GM19372 (cell line): ENCODE data around the gene LRRC3.
"Not testable (repeated sequence)": the region's sequence is repeated elsewhere in the genome, so short reads cannot be mapped to it uniquely, and the experiment has no call there.

Experiments
- ATAC-seq: cut with Tn5 transposase; IDR thresholded peaks from one replicate; pipeline ENCODE4 v1.9.1; 2021; ENCODE audit warnings: mild to moderate bottlenecking, low read depth, moderate library complexity; ENCODE audit not compliant: unreplicated experiment

LRRC3 gene

DNA sequence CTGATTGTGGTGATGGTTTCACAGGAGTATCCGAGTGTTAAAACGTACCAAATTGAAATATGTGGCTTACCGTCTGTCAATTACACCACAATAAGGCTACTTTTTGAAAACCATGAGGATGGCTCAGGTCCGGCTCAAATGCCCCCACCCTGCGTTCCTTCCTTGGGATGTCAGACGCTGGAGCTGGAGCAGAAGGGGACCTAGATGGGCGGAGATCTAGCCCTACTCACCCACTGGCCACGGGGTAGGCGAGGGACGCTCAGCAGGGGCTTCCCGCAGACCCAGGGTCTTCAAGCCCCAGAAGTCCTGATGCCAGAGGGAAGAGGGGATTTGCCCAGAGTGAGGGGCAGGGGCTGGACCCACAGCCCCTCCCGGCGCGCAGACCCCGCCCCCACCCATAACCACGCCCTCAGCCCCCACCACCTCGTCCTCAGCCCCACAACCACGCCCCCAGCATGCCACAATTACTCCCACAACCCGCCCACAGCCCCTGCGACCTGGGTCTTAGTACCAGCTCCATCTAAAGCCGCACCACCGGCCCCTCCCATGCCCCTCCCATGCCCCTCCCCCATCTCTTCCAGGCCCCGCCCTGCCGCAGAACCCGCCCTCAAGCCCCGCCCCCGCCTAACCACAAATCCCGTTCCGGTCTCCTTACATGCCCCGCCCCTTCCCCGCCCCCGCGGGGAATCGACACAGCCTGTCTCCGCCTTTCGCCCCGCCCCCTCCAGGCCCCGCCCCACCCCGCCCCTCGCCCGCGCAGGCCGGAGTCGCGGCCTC lies at the start of gene LRRC3:
LRRC3 (plus strand) TSS at position 764 of the 777 bp plus-strand sequence. CDS start 1,135 bp downstream, outside the sequence.
- ATAC-seq: no peak

DNA sequence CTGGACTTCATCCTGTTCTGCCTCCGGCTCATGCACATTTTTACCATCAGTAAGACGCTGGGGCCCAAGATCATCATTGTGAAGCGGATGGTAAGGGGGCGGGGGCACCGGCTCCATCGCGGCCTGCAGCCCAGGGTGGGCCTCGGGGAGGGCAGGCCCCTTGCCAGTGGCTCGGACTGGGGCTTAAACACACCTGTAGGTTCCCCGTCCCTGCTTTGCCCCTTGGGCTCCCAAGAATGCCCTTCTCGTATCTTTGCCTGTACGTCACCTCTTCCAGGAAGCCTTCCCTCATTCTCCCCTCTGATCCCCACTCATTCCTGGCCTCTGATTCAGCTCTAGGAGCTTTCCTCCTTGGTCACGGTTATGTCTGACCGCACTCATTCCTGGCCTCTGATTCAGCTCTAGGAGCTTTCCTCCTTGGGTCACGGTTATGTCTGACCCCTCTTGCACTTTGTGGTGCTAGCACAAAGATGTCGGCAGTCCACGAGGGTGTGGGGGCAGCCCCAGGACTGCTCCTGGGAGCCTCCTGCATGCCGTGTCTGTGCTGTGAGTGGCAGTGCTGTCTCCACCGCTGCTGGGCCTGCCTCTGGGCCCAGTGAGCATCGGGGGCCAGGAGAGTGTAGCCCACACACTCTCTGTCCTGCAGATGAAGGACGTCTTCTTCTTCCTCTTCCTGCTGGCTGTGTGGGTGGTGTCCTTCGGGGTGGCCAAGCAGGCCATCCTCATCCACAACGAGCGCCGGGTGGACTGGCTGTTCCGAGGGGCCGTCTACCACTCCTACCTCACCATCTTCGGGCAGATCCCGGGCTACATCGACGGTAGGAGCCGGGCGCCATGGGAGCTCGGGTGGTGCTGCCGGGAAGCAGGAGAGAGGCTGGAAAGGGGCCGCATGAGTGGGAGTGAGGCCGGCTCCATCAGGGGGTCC lies 49.1 kb upstream of the LRRC3 start:
- no peak for ATAC-seq

DNA sequence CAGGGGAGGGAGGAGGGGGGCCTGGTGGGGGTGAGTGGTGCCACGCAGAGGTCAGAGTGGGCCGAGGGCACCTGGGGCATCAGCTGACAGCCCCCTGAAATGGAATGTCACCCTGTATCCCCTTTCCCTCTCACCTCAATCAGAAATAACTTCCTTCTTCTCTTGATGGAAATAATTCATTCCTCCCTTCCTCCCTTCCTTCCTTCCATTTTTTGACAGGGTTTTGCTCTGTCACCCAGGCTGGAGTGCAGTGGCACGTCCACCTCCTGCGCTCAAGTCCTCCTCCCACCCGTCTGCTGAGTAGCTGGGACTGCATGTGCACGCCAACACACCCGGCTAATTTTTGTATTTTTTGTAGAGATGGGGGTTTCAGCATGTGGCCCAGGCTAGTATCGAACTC lies 48.4 kb upstream of the LRRC3 start:
- ATAC-seq: no peak

DNA sequence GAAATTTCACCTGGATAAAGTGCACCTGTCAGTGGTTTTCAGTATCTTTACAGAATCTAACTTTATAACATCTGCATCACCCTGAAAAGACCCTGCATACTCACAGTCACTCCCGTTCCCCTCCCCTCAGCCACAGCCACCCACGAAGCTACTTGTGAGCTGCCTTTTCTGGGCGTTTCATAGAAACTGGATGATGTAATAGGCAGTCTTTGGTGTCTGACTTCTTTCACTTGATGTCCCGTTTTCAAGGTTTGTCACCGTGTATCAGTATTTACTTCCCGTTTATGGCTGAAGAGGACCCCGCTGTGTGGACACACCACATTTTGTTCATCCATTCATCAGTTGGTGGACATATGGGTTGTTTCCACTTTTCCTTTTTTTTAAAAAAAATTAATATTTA lies 47.8 kb upstream of the LRRC3 start:
- ATAC-seq: no peak

DNA sequence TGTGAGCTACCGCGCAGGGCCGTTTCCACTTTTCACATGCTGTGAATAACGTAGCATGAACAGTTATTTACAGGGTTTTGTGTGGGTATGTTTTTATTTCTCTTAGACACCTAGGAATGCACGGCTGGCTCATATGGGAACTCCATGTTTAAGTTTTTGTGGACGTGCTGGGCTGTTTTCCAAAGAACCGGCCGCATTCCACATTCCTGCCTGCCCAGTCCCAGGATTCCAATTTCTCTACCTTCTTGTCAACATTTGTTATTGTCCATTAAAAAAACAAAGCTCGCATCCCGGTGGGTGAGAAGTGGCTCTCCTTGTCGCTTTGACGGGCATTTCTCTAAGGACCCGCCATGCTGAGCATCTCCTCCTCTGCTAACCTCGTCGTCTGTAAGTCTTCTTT lies 47.1 kb upstream of the LRRC3 start:
- no peak for ATAC-seq

DNA sequence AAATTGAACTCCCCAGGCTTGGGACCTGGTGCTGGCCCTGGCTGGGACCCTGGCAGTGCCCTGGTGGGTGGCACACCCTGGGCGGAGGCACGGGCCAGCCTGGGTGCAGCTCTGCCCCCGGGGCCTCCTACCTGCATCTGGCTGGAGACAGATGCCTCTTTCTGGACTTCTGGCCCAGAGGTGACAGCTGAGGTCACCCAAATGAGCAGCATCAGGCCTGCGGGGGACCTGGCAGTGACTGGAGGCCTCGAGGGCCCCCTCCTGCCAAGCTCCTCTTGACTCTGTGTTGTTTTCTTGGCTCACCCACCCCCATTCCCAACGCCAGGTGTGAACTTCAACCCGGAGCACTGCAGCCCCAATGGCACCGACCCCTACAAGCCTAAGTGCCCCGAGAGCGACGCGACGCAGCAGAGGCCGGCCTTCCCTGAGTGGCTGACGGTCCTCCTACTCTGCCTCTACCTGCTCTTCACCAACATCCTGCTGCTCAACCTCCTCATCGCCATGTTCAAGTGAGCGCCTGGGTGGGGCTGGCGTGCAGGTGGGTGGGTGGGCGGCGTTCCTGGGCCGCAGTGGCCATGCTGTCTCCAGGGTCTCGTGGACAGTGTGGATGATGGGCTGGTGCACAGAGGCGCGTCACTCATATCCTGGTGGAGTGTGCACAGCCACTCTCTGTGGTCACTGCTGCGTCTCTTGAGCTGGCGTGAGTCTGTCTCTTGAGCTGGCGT lies 41.6 kb upstream of the LRRC3 start:
- ATAC-seq: no peak

DNA sequence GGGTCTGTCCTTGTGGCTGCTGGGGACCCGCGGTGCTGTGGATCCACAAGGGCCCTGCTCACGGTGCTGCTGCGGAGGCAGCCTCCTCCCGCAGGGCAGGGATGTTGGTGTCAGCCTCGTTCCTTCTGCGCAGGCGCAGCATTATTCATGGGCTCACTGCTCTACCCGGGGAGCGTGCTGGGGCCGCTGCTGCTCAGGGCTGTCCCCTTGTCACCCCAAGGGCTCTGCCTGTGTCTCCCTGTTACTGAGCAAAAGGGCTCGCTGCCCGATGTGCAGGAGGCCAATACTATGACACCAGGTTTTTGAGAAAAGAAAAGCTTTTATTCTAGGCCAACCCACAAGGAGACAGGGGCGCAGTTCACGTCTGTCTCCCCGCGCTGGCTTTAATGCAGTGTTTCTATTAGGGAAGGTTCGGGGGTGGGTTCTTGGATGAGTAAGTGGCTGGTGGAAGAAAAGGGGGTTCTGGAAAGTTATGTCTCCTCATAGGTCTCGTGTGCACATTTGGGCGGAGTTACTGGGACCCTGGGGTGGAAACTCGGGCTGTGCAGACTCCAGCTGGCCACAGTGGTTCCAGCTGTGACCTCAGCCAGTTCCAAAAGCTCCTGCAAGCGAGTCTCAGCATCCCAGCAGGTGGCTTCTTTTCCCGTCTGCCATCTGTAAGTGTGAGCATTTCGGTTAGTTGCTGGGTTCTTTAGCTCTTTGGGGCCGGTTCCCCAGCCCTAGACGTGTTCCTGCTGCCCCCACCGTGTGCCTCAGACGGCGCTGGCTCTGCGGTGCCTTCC lies 40.8 kb upstream of the LRRC3 start:
- ATAC-seq: no peak

- ATAC-seq: no peak
Measured at GRCh38 chr21:44415073-44416025, 40.0 kb upstream of the LRRC3 start.

DNA sequence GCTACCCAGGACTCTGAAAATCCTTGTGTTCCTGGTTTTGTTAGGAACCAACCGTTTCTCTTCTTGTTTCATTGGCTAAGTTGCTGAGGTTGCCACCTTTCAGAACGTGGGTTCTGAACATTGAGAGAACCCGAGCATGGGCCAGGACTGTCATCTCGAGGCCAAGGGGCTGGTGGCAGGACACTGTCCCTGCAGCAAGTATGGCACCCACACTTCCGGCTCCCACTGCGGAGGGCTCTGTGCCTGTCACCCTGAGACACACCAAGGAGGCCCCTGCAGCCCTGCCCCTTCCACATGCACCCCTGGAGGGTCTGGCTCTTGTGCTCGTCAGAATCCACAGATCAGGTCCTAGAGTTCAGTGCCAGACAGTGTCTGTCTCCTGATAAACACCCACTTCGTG lies 39.1 kb upstream of the LRRC3 start:
- no peak for ATAC-seq

GRCh38 chr21:44417621-44418107 lies 37.6 kb upstream of the LRRC3 start:
- ATAC-seq: not testable (repeated sequence)

- ATAC-seq: no peak
Measured at GRCh38 chr21:44418108-44418875, 37.0 kb upstream of the LRRC3 start.

DNA sequence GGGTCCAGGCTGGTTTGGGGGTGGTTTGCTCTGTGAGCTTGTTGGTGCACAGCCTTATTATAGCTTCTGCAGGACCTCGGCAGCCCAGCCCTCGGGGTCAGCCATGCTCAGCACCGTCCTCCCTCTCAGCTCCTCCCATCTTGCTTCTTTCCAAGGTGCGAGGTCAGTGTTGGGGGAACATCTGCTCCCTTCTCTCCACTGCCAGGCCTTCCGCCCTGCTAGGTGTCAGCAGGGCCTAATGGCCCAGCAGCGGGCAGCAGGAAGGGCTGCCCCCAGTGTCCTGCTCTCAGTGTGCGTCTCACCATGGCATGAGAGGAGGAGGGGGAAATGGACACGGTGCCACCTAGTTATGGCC lies 36.5 kb upstream of the LRRC3 start:
- ATAC-seq: no peak

- ATAC-seq: no peak
Measured at GRCh38 chr21:44419679-44420078, 35.6 kb upstream of the LRRC3 start.

DNA sequence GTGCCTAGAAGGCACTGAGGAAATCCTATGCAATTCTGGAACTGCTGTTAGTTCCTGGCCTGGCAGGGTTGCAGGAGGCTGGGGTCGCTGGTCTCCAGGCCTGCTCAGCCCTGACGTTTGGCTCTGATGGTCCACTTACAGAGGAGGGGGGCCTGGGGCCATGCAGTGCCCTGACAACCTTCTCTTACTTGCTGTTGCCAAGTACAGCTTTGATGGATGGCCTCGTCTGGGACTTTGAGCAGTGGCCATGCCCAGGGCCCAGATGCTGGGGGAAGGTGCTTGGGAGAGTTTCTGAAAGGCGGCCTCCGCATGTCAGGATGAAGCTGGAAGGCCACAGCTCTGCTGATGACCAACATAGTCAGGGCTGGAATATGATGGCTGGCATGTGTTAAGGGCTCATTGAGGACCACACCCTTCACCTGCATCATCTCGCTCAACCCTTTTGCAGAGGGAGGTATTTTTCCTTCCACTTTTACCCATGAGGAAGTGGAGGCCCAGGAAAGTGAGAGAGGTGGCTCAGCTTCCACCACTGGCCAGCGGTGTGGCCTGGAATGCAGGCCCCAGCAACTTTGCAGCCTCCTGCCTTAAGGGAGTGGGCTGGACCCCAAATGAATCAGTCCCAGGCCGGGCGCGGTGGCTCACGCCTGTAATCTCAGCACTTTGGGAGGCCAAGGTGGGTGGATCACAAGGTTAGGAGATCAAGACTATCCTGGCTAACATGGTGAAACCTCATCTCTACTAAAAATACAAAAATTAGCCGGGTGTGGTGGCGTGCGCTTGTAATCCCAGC lies 34.7 kb upstream of the LRRC3 start:
- no peak for ATAC-seq

DNA sequence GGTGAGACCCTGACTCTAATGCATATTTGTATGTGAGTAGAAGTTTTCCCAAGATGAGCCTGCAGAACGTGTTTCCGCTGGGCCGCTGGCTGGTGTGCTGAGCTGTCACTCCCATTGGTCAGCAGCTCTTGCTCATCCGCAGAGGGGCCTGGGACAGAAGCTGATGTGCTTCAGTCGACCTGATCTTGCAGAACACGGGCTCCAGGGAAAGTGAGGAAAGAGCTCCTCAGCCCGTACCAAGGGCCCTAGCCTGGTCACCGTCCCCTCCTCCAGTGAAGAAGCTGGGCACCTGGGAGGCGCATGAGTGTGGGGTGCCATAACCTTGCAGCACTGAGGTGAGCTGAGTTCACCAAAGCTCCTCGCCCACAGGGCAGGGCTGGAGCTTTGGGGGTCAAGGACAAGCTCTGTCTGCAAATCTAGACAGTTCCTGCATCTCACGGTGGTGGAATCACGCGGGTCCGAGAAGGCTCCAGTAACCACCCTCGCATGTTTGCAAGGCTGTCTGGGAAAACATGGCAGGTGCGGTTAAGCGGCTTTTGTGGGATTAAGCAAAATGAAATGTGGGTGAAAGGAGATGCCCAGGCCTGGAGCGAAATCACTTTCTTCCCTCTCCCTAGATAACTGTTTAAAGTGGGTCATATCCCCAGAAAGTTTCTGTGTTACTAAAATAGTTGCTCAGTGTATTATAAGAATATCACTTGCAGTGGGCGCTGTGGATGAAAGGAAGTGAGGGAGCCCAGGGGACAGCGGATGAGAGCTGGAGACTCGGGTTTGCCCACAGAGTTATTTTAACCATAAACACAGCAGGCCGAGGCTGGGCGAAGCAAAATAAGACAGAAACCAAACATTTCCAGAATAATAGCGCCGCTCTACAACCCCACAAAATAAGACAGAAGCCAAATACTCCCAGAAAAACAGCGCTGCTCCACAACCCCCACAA lies 33.1 kb upstream of the LRRC3 start:
- ATAC-seq: no peak

GRCh38 chr21:44423312-44423821 lies 31.9 kb upstream of the LRRC3 start:
- no peak for ATAC-seq
